Epithelial cell of proximal tubule (primary cell): Measurements from ENCODE around the gene OR1F1. TPM values are rescaled to one million over a fixed set of nuclear protein-coding genes. Genes with fewer than 3 reads are reported as not detected.
"Not testable (repeated sequence)": the region's sequence is repeated elsewhere in the genome, so short reads cannot be mapped to it uniquely, and the experiment has no call there.

ENCODE experiments used
- DNase-seq: peaks from one replicate; pipeline ENCODE4 v3.0.0-alpha.2; 2011; ENCODE audit warnings: low read depth
- H3K4me3 ChIP-seq: 2 replicates; pipeline ENCODE4 v1.5.1; 2011; ENCODE audit warnings: low read depth, mild to moderate bottlenecking, low read length
- CTCF ChIP-seq: conservative IDR thresholded peaks from 2 replicates; pipeline ENCODE4 v1.5.1; 2012; ENCODE audit warnings: low read depth, mild to moderate bottlenecking, low read length
- total RNA-seq: library from RNA; depleted of rRNA; stranded (reverse); fragments of >200 nt; gene quantifications from 2 replicates; pipeline ENCODE4 v1.2.3, GENCODE V29; 2015

Gene OR1F1
- 0.52 TPM in 1 of 2 replicates, not detected in the other for total RNA-seq

- peak within 1 kb of the TSS; percentile 79 for H3K4me3 ChIP-seq
- no peak for TF ChIP-seq CTCF
- no peak for DNase-seq
Observed at GRCh38 chr16:3187798-3188674, at the start of gene OR1F1. OR1F1 (plus strand) TSS chr16:3188204.

GRCh38 chr16:3138342-3138741, 49.7 kb upstream of the OR1F1 start:
- TF ChIP-seq CTCF, result no peak

GRCh38 chr16:3138823-3139426, 49.1 kb upstream of the OR1F1 start:
- no peak overlapping the region for H3K4me3 ChIP-seq
- TF ChIP-seq CTCF, result no peak
- DNase-seq, result no peak

More at GRCh38 chr16:3138342-3138741, 49.7 kb upstream of the OR1F1 start:
- no peak for DNase-seq
- no peak overlapping the region for H3K4me3 ChIP-seq

GRCh38 chr16:3139561-3139960, 48.4 kb upstream of the OR1F1 start:
- not testable (repeated sequence) for H3K4me3 ChIP-seq, DNase-seq

- no peak for TF ChIP-seq CTCF
- DNase-seq, result no peak
- H3K4me3 ChIP-seq, result no peak overlapping the region
Observed at GRCh38 chr16:3140603-3141427, 47.2 kb upstream of the OR1F1 start.

- no peak overlapping the region for H3K4me3 ChIP-seq
- TF ChIP-seq CTCF, result no peak
- DNase-seq, result no peak
Observed at GRCh38 chr16:3141781-3142311, 46.2 kb upstream of the OR1F1 start.

GRCh38 chr16:3142327-3142726, 45.7 kb upstream of the OR1F1 start:
- no peak overlapping the region for H3K4me3 ChIP-seq
- TF ChIP-seq CTCF, result no peak
- DNase-seq, result no peak
